ENCODE data around the gene FBXL14.

The FBXL14 gene

DNA sequence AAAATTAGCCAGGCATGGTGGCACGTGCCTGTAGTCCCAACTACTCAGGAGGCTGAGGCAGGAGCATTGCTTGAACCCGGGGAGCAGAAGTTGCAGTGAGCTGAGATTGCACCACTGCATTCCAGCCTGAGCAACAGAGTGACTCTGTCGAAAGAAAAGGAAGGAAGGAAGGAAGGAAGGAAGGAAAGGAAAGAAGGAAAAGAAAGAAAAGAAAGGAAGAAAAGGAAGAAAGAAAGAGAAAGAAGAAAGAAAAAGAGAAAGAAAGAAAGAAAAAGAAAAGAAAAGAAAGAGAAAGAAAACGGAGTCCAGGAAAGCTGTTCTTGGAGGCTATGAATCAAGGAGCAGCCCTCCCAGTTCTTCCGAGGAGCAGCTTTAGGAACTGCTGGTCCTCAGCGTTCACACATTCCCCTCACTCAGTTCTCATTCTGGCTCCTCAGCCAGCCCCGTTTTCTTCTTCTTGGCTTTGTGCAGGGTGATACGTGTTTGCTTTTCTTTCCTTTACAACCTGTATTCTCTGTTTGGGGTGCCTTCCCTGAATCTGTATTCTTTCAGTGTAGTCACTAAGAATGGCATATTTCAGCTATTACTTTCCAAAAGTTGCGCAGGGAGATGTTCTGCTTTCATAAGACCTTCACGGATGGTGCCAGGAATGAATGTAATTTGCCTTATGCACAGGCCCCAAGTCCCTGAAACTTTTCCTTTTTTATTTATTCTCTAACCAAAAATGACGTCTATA, 12.2 kb downstream of the FBXL14 start:
- TF ChIP-seq, protein P1, sequence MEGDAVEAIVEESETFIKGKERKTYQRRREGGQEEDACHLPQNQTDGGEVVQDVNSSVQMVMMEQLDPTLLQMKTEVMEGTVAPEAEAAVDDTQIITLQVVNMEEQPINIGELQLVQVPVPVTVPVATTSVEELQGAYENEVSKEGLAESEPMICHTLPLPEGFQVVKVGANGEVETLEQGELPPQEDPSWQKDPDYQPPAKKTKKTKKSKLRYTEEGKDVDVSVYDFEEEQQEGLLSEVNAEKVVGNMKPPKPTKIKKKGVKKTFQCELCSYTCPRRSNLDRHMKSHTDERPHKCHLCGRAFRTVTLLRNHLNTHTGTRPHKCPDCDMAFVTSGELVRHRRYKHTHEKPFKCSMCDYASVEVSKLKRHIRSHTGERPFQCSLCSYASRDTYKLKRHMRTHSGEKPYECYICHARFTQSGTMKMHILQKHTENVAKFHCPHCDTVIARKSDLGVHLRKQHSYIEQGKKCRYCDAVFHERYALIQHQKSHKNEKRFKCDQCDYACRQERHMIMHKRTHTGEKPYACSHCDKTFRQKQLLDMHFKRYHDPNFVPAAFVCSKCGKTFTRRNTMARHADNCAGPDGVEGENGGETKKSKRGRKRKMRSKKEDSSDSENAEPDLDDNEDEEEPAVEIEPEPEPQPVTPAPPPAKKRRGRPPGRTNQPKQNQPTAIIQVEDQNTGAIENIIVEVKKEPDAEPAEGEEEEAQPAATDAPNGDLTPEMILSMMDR (IDR thresholded peaks at IDR 0.05; ENCODE audit: extremely low read depth, missing control alignments) = no peak
- no peak for DNase-seq (ENCODE audit: low spot score)

DNA sequence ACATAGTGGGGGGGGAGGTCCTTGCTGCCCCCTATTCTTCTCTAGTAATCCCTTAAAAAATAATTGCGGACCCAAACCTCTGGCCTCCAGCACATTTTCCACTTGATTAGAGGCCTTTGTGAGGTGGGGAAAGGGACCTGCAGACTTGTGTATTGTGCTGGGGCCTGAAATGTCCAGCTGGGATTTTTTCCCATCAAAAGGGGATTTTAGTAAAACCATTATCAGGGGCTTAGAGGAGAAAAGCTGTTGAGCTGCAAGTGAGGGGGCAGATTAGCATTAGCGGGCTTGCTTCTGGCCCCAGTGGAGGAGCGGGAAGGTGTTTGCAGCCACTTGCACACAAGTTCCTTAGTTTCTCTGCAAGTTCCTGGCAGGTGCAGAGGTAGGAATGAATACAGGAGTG, 13.9 kb downstream of the FBXL14 start:
- DNase-seq (ENCODE audit: low spot score) = no peak
- TF ChIP-seq, protein P1 (IDR thresholded peaks at IDR 0.05; ENCODE audit: extremely low read depth, missing control alignments) = no peak

DNA sequence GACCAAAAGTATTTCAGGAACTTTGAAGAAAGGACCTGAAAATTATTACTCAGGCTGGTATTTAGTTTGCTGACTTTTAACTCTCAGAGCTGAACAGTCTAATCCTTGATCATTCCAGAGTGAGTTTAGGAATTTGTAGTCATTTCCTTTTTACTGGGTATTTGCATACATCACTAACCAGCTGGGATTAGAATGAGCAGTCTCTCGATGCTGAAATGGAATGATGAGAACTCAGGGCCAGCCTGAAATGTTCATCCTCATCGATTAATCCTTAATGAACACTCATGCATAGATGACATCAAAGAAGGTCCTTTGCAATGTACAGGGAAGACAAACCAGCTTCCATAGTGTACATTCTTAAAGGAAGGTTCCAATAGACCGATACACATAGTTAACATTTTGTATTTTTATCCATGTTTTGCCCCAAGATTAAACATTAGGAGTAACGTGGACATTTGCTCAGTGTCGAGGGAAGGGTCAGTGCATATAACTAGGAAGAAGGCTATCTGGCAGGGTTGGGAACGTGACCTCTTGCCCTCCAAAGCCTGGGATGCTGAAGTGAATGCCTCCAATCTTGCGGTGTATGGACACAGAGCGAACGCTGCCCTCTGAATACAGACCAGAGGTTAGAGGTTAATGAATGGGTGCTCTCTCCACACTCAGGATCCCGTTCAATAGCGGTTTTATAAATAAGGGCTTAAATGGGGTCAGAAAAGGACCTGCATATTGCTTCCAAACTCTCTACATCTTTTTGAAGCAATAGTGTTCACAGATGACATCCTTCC, 14.5 kb downstream of the FBXL14 start:
- TF ChIP-seq, protein P1 (IDR thresholded peaks at IDR 0.05; ENCODE audit: extremely low read depth, missing control alignments) = no peak
- DNase-seq (ENCODE audit: low spot score) = no peak

DNA sequence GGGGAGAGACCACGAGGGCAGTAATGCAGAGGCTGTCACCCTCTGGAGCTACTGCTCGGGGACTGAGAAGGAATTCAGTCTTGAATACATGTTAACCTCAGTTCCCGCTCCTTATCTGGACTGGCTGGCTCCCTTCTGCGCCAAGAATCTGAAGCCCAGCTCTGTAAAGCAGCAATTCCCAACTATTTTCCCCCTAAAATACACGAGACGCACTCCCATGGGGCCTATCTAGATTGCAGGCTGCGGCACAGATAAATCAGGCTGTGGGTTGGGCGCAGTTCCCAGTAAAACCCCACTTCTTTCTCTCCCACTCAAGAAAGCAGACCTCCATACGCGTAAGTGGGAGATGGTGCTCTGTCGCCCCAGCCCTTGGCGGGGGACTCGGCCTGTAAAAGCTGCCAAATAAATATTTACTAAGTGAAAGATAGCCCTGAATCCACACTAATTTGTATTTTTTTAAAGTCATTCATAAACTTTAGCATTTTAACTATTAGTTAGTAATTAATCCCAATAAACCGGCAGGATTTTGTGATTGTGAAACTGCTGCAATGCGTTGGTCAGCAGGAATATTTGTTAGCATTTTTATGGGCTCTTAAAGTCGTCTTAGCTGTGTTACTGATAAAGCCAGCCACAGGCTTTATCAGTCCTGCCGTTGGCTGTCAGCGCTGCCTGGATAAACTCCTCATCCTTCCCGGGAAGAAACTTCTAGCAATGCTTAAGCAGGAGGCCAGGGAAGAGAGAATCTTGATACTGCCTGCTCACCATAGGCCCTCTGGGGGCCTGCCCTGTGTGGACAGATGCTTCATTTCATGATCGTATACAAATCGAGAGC, 17.8 kb downstream of the FBXL14 start:
- no peak for DNase-seq (ENCODE audit: low spot score)
- TF ChIP-seq, protein P1 (IDR thresholded peaks at IDR 0.05; ENCODE audit: extremely low read depth, missing control alignments) = no peak

DNA sequence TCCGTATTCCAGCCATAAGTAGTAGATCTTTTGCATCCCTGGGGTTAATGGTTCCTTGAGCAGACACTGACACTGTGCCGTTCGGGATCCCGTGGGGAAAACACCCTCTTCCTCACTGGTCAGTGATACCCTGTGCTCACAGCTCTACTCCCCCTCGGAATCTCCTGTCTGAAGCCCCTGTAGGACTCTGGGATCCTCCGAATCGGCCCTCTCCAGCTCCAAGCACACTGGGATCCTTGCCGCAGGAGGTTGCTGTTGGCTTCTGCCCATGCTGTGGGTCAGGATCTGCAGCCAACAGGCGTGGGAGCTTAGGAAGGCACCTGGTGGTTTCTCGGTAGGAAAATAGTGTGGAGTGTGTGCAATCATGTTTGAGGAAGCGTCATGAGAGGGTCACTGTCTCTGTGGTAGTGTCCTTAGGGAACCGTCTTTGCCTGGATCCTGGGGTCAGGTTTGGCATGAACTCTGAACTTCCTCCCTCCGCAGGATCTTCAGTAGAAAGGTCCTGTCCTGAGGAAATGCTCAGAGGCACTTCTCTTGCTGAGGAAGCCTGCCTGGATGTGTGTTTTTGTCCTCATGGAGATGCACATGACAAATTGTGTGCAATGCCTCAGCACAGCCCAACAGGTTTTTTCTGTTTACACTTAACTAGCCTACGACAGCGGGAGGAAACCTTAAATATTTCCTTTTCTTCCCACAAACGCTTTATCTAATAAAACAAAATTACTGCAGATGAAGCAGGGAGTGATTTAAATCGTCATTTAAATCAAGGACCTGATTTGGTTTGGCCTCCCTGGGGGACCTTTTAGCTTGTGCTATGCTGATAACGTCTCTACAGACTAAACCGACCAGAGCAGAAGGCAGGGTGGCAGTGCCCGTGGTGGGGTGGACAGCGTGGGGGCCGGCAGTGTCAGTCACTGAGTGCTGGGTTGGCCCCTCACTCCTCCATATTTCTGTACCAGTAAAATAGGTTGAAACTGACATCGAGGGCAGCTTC, 18.7 kb downstream of the FBXL14 start:
- TF ChIP-seq, protein P1 (IDR thresholded peaks at IDR 0.05; ENCODE audit: extremely low read depth, missing control alignments) = no peak
- no peak for DNase-seq (ENCODE audit: low spot score)

DNA sequence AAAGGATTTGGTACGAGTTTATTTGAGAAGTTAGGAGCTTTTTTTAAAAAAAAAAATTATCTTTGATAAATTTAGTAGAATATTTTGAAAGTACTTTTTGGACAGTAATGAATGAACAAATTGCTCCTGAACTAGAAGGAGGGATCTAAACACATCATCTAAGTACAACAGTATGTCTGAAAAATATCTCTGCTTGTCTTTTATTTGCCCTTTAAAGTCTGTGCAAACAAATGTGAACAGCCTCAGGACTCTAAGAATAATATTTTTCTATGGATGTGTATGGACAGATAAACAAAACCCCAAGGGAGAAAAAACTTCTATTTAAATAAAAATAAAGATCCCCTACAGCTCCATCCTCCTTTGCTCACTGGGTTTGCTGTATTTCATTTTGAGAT, 19.5 kb downstream of the FBXL14 start:
- TF ChIP-seq, protein P1 (IDR thresholded peaks at IDR 0.05; ENCODE audit: extremely low read depth, missing control alignments) = no peak
- DNase-seq (ENCODE audit: low spot score) = no peak

Data from GM20000 (cell line).